Mesenchymal stem cell (in vitro differentiated cells and primary cell): ENCODE measurements around the gene CEP104. TPM values are rescaled to one million over a fixed set of nuclear protein-coding genes. Genes with fewer than 3 reads are reported as not detected.

Experiments
- DNase-seq: peaks from one replicate; pipeline ENCODE4 v3.0.0-alpha.2; 2013
- H2AFZ ChIP-seq: one replicate; pipeline ENCODE4 v1.6.1; 2013; ENCODE audit warnings: low read depth, mild to moderate bottlenecking, control low read depth, inconsistent platforms, low read length, moderate library complexity
- H2AK5ac ChIP-seq: 2 replicates; pipeline ENCODE4 v1.6.1; 2013; ENCODE audit warnings: low read length, moderate library complexity, mild to moderate bottlenecking, inconsistent platforms; ENCODE audit not compliant: severe bottlenecking
- H2BK120ac ChIP-seq: one replicate; pipeline ENCODE4 v1.6.1; 2013; ENCODE audit warnings: low read depth, mild to moderate bottlenecking, inconsistent platforms, low read length, moderate library complexity
- H2BK12ac ChIP-seq, 2 experiments: one replicate each; pipeline ENCODE4 v1.6.1; 2013; ENCODE audit warnings: inconsistent platforms in 2 of 2, low read length in 2 of 2, mild to moderate bottlenecking in 2 of 2, moderate library complexity in 2 of 2, control low read depth in 1 of 2
- H2BK15ac ChIP-seq: one replicate; pipeline ENCODE4 v1.6.1; 2013; ENCODE audit warnings: mild to moderate bottlenecking, low read depth, inconsistent platforms; ENCODE audit not compliant: poor library complexity, severe bottlenecking
- H2BK5ac ChIP-seq: 2 replicates; pipeline ENCODE4 v1.6.1; 2013; ENCODE audit warnings: low read depth, mild to moderate bottlenecking, low read length, control low read depth, inconsistent platforms; ENCODE audit not compliant: poor library complexity, severe bottlenecking
- H3K14ac ChIP-seq, 2 experiments: one replicate each; pipeline ENCODE4 v1.6.1; 2013; ENCODE audit warnings: inconsistent platforms in 2 of 2, low read length in 2 of 2, control low read depth in 1 of 2, mild to moderate bottlenecking in 1 of 2, moderate library complexity in 1 of 2
- H3K18ac ChIP-seq, 2 experiments: one replicate each; pipeline ENCODE4 v1.6.1; 2013; ENCODE audit warnings: inconsistent platforms in 2 of 2, low read length in 2 of 2, control low read depth in 1 of 2, low read depth in 1 of 2, mild to moderate bottlenecking in 1 of 2
- H3K23ac ChIP-seq, 2 experiments: one replicate each; pipeline ENCODE4 v1.6.1; 2013; ENCODE audit warnings: inconsistent platforms in 2 of 2, low read length in 2 of 2, mild to moderate bottlenecking in 2 of 2, moderate library complexity in 2 of 2, control low read depth in 1 of 2
- H3K27ac ChIP-seq: 2 replicates; pipeline ENCODE4 v1.5.1; 2013; ENCODE audit warnings: mild to moderate bottlenecking, moderate library complexity, low read length, control low read depth, inconsistent platforms; ENCODE audit not compliant: poor library complexity, severe bottlenecking
- H3K27me3 ChIP-seq, 2 experiments: 2 replicates each; pipeline versions ENCODE4 v1.6.1 to v1.7.0; 2013; ENCODE audit warnings: low read length in 2 of 2, mild to moderate bottlenecking in 2 of 2, moderate library complexity in 2 of 2, control low read depth in 1 of 2, inconsistent platforms in 1 of 2; ENCODE audit not compliant: control insufficient read depth in 1 of 2, insufficient read depth in 1 of 2
- H3K36me3 ChIP-seq, 2 experiments: 2 replicates each; pipeline versions ENCODE4 v1.6.1 to v1.7.0; 2013; ENCODE audit warnings: low read length in 2 of 2, control low read depth in 1 of 2, inconsistent platforms in 1 of 2, low read depth in 1 of 2, mild to moderate bottlenecking in 1 of 2; ENCODE audit not compliant: insufficient read depth in 2 of 2, control insufficient read depth in 1 of 2
- H3K4ac ChIP-seq, 2 experiments: one replicate each; pipeline ENCODE4 v1.6.1; 2013; ENCODE audit warnings: inconsistent platforms in 2 of 2, low read length in 2 of 2, mild to moderate bottlenecking in 2 of 2, moderate library complexity in 2 of 2, control low read depth in 1 of 2, low read depth in 1 of 2
- H3K4me1 ChIP-seq: 2 replicates; pipeline ENCODE4 v1.6.1; 2013; ENCODE audit warnings: low read depth, low read length, control low read depth; ENCODE audit not compliant: control insufficient read depth, insufficient read depth
- H3K4me2 ChIP-seq: 2 replicates; pipeline ENCODE4 v1.6.1; 2013; ENCODE audit warnings: low read length, mild to moderate bottlenecking, inconsistent platforms; ENCODE audit not compliant: poor library complexity, severe bottlenecking
- H3K4me3 ChIP-seq, 2 experiments: 2 replicates each; pipeline versions ENCODE4 v1.5.1 to v1.7.0; 2013; ENCODE audit warnings: low read length in 2 of 2, mild to moderate bottlenecking in 2 of 2, control low read depth in 1 of 2, low read depth in 1 of 2; ENCODE audit not compliant: insufficient read depth in 1 of 2
- H3K79me1 ChIP-seq: replicated peaks from 2 replicates; pipeline ENCODE4 v1.6.1; 2013; ENCODE audit warnings: mild to moderate bottlenecking, control low read depth, low read length, inconsistent platforms; ENCODE audit not compliant: poor library complexity, severe bottlenecking
- H3K9ac ChIP-seq: 2 replicates; pipeline ENCODE4 v1.7.0; 2013; ENCODE audit warnings: mild to moderate bottlenecking, low read length, moderate library complexity
- H3K9me3 ChIP-seq: 2 replicates; pipeline ENCODE4 v1.7.0; 2013; ENCODE audit warnings: mild to moderate bottlenecking, low read length; ENCODE audit not compliant: control insufficient read depth
- H4K8ac ChIP-seq: one replicate; pipeline ENCODE4 v1.6.1; 2013; ENCODE audit warnings: inconsistent platforms, mild to moderate bottlenecking, low read length, moderate library complexity
- H4K91ac ChIP-seq: one replicate; pipeline ENCODE4 v1.6.1; 2013; ENCODE audit warnings: mild to moderate bottlenecking, low read length, inconsistent platforms
- WGBS: methylation state at CpG from one replicate; pipeline ENCODE4 v1.1.7; 2013; ENCODE audit warnings: mixed read lengths; 5-methylcytosine and 5-hydroxymethylcytosine counted together
- polyA plus RNA-seq, 2 experiments: library from polyadenylated mRNA; stranded (reverse); fragments of 200-250 nt; gene quantifications; one replicate each; pipeline ENCODE4 v1.2.3, GENCODE V29; 2013

Gene CEP104
- 19.9 TPM for polyA plus RNA-seq (2013, experiment 1 of 2)
- 20.7 TPM for polyA plus RNA-seq (2013, experiment 2 of 2)

- H2AFZ ChIP-seq: peak within 1 kb of the TSS; percentile 87
- H3K27me3 ChIP-seq: no peaks in the 10 kb centered on the region
- H3K4me2 ChIP-seq: peak within 1 kb of the TSS; percentile 84
- H3K4me3 ChIP-seq: peak within 1 kb of the TSS; percentile 87 to 96
- H3K14ac ChIP-seq: peak within 1 kb of the TSS in 1 of 2 experiments; percentile 95
- peaks cover 34% of the 10 kb centered on the region for H3K79me1 ChIP-seq
- H3K36me3 ChIP-seq: peaks cover 0 to 5% of the 10 kb centered on the region in 2 experiments
- peak within 1 kb of the TSS; percentile 78 for H4K91ac ChIP-seq
- H3K9me3 ChIP-seq: no peaks in the 10 kb centered on the region
- H3K4me1 ChIP-seq: peaks cover 23% of the 10 kb centered on the region
- no peak within 1 kb of the TSS for H3K27ac ChIP-seq
- H2BK120ac ChIP-seq: peak within 1 kb of the TSS; percentile 19
- peak within 1 kb of the TSS; percentile 79 to 95 for H3K18ac ChIP-seq
- peak within 1 kb of the TSS; percentile 57 to 89 for H3K4ac ChIP-seq
- no peak within 1 kb of the TSS for H2BK5ac ChIP-seq
- peak within 1 kb of the TSS in 1 of 2 experiments; percentile 21 for H2BK12ac ChIP-seq
- under 1% methylated on average over 68 of the region's 73 CpGs for WGBS
- peak within 1 kb of the TSS; percentile 90 for H4K8ac ChIP-seq
- peak within 1 kb of the TSS; percentile 84 for H2BK15ac ChIP-seq
- peak within 1 kb of the TSS in 1 of 2 experiments; percentile 34 for H3K23ac ChIP-seq
- H2AK5ac ChIP-seq: no peak within 1 kb of the TSS
- H3K9ac ChIP-seq: peak within 1 kb of the TSS; percentile 91
- DNase-seq: peak; percentile 83
Measured at GRCh38 chr1:3856923-3857790, at the start of gene CEP104, which contains the start of gene DFFB. CEP104 (minus strand) TSS chr1:3857211; CDS start chr1:3852407, 4,804 bp downstream. DFFB (plus strand) TSS chr1:3857476; CDS start chr1:3857604, 128 bp downstream.

GRCh38 chr1:3906672-3907020, 49.6 kb upstream of the CEP104 start:
- H3K9ac ChIP-seq: no peak overlapping the region
- DNase-seq: no peak
- WGBS: 85% methylated on average over 11 of the region's 11 CpGs
- no peak overlapping the region for H3K4me2 ChIP-seq
- H3K18ac ChIP-seq: no peak overlapping the region
- H2BK15ac ChIP-seq: no peak overlapping the region
- H3K4me3 ChIP-seq: peak overlapping the region in 1 of 2 experiments; percentile 8
- H3K36me3 ChIP-seq: no peaks in the 10 kb centered on the region
- no peak overlapping the region for H4K8ac ChIP-seq
- no peak overlapping the region for H2BK120ac ChIP-seq
- H3K23ac ChIP-seq: no peak overlapping the region
- no peaks in the 10 kb centered on the region for H3K9me3 ChIP-seq
- H2BK12ac ChIP-seq: no peak overlapping the region
- no peak overlapping the region for H3K4ac ChIP-seq
- H2AFZ ChIP-seq: no peak overlapping the region
- H3K79me1 ChIP-seq: peaks cover 2% of the 10 kb centered on the region
- no peak overlapping the region for H3K14ac ChIP-seq
- H3K4me1 ChIP-seq: peaks cover 16% of the 10 kb centered on the region
- H3K27me3 ChIP-seq: peaks cover 27 to 28% of the 10 kb centered on the region in 2 experiments
- no peak overlapping the region for H4K91ac ChIP-seq
- no peak overlapping the region for H2BK5ac ChIP-seq
- no peak overlapping the region for H3K27ac ChIP-seq
- no peak overlapping the region for H2AK5ac ChIP-seq

- peaks cover 15% of the 10 kb centered on the region for H3K4me1 ChIP-seq
- peaks cover 22% of the 10 kb centered on the region in 2 experiments for H3K27me3 ChIP-seq
- no peak overlapping the region for H3K27ac ChIP-seq
- no peak overlapping the region for H2BK15ac ChIP-seq
- H3K4me2 ChIP-seq: no peak overlapping the region
- H3K4ac ChIP-seq: no peak overlapping the region
- WGBS: 89% methylated on average over 18 of the region's 18 CpGs
- H3K79me1 ChIP-seq: peaks cover 2% of the 10 kb centered on the region
- no peak overlapping the region for H3K14ac ChIP-seq
- no peak overlapping the region for H2BK12ac ChIP-seq
- H2BK120ac ChIP-seq: no peak overlapping the region
- H2AK5ac ChIP-seq: no peak overlapping the region
- no peak overlapping the region for H3K23ac ChIP-seq
- no peak overlapping the region for H3K9ac ChIP-seq
- H3K4me3 ChIP-seq: no peak overlapping the region
- DNase-seq: no peak
- H4K91ac ChIP-seq: no peak overlapping the region
- no peaks in the 10 kb centered on the region for H3K36me3 ChIP-seq
- no peaks in the 10 kb centered on the region for H3K9me3 ChIP-seq
- no peak overlapping the region for H2BK5ac ChIP-seq
- H3K18ac ChIP-seq: no peak overlapping the region
- H4K8ac ChIP-seq: no peak overlapping the region
- H2AFZ ChIP-seq: no peak overlapping the region
Measured at GRCh38 chr1:3905953-3906671, 49.1 kb upstream of the CEP104 start.
